DMS79 treated with DMSO at 0.1 percent for 48 hours (cell line): ENCODE data around the gene MMP14.
"Not testable (repeated sequence)": the region's sequence is repeated elsewhere in the genome, so short reads cannot be mapped to it uniquely, and the experiment has no call there.

ENCODE experiments used
- DNase-seq: peaks from one replicate; lab custom pipeline; 2025; lab: John Stamatoyannopoulos, UW

Gene MMP14

GRCh38 chr14:22814373-22814772, 22.0 kb upstream of the MMP14 start:
- DNase-seq, result no peak

GRCh38 chr14:22814941-22815713, 21.3 kb upstream of the MMP14 start, which contains the start of gene SLC7A7:
Gene SLC7A7, minus strand, starts transcription at chr14:22815435. Its CDS starts 2,037 bp downstream, at chr14:22813398.
- DNase-seq, result peak; percentile 57

GRCh38 chr14:22819151-22819988, 17.0 kb upstream of the MMP14 start:
- DNase-seq, result no peak

- no peak for DNase-seq
Observed at GRCh38 chr14:22820731-22821130, 15.7 kb upstream of the MMP14 start.

GRCh38 chr14:22821193-22822015, 15.0 kb upstream of the MMP14 start:
- DNase-seq, result peak; percentile 32

GRCh38 chr14:22822016-22822570, 14.3 kb upstream of the MMP14 start:
- DNase-seq, result no peak

GRCh38 chr14:22822571-22823098, 13.8 kb upstream of the MMP14 start:
- DNase-seq, result no peak

- DNase-seq, result no peak
Observed at GRCh38 chr14:22824711-22825359, 11.6 kb upstream of the MMP14 start.

- not testable (repeated sequence) for DNase-seq
Observed at GRCh38 chr14:22829076-22829660, 7.2 kb upstream of the MMP14 start.

- DNase-seq, result peak; percentile 96
Observed at GRCh38 chr14:22829661-22830442, 6.5 kb upstream of the MMP14 start, which contains the start of gene MRPL52. Gene MRPL52, plus strand, starts transcription at chr14:22829887. Its CDS starts 26 bp downstream, at chr14:22829913.

GRCh38 chr14:22830443-22831010, 5.9 kb upstream of the MMP14 start:
- DNase-seq, result no peak

- no peak for DNase-seq
Observed at GRCh38 chr14:22835505-22835904, 880 bp upstream of the MMP14 start.

- peak; percentile 55 for DNase-seq
Observed at GRCh38 chr14:22837114-22837749, 847 bp downstream of the MMP14 start.

GRCh38 chr14:22837750-22838538, 1.6 kb downstream of the MMP14 start:
- DNase-seq, result no peak

GRCh38 chr14:22838631-22839041, 2.3 kb downstream of the MMP14 start:
- no peak for DNase-seq

- no peak for DNase-seq
Observed at GRCh38 chr14:22839159-22839779, 2.9 kb downstream of the MMP14 start.

- DNase-seq, result no peak
Observed at GRCh38 chr14:22841311-22841710, 4.9 kb downstream of the MMP14 start.

GRCh38 chr14:22841769-22842168, 5.4 kb downstream of the MMP14 start:
- DNase-seq, result no peak
